Ramos (cell line): ENCODE measurements around the gene PCDH8.

Source experiments
- in situ Hi-C: fragments of 300-500 bp; cut with MboI; formaldehyde crosslinking; loops from one replicate; pipeline ENCODE4 v1.14.3; 2022; ENCODE audit warnings: low sequenced_read_pairs; ENCODE audit not compliant: unreplicated experiment

Gene PCDH8

DNA sequence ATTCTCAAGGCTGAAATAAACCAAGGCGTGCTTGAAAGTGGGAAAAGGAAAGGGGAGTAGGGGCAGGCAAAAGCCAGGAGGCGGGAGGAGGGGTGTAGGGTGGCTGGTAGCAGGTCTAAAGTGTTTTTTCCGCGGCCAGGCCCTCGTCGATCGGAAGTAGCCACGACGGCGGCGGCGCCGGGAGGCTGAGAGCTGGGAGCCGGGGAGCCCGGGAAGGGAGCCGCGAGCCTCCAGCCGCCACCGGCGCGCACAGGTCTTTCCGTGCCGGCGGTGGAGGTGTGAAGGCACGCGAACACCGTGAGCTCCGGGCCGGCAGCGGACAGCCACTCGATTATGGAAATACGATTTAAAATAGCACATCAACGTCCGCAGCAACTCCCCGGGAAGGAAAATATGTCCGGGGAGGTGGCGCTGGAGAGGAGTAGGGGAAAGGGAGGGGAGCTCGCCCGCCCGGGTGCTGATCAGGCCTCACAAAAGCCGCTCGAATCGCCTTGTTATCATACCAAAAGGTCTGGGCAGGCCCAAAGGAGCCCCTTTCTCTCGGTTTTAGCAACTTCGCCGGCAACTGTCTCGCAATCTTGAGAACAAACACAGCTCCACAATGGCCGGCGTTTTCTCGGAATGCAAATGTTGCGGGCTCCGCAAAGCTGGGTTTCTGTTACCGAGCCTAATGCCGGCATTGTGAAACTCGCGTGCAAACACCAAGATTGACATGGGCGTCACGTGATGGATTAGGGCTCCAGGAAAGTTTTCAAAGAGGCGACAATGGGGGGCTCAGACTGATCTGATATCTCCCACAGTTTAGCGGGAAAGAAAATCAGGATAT lies 2.9 kb upstream of the PCDH8 start:
- in situ Hi-C loops: no loop called here

- in situ Hi-C loops: no loop called here
Measured at GRCh38 chr13:52850396-52851136, 2.1 kb upstream of the PCDH8 start.

DNA sequence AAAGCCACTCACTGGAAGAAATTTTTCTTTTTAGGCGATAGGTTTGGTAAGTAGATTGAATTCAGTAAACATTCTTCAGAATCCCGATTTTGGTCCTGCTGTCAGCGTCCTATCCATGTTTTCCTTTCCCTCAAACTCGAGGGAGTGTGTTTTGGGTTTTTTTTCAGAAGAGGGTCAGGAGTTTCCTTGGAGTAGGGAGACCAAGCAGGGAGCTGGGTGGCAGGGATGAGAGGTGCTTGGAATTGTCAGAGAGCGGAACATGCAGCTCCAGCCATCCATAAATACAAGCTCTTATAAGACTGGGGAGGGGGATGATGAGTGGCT lies 1.6 kb upstream of the PCDH8 start:
- in situ Hi-C loops: no loop called here

GRCh38 chr13:52849291-52850071 lies 1.0 kb upstream of the PCDH8 start:
- in situ Hi-C loops: no loop called here

DNA sequence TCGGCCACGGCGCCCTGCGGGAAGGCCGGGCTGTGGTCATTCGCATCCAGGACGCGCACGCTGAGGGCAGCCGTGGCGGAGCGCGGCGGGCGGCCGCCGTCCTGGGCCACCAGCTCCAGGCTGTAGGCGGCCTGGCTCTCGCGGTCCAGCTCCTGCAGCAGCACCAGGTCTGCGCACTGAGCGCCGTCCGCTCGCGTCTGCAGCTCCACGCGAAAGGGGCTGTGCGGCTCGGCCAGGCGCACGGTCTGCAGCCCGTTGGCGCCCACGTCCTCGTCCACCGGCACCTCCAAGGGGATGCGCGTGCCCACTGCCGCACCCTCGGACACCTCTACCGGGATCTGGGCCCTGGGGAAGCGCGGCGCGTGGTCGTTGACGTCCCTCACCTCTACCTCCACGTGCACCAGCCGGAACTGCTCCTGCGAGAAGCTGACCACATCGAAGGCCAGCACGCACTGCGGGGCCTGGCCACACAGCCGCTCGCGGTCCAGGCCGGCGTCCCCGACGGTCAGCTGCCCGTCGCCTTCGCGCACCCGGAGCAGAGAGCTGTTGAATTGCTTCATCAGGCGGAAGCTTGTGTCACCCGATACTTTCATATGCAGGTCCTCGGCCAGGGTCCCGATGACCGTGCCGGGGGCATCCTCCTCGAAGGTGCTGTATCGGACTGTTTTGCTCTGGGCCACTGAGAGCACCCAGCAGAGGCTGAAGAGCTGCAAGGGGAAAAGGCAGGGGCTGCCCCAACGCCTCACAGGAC lies 583 bp downstream of the PCDH8 start:
- in situ Hi-C loops: no loop called here

- in situ Hi-C loops: no loop called here
Measured at GRCh38 chr13:52847322-52847681, 1.1 kb downstream of the PCDH8 start.

DNA sequence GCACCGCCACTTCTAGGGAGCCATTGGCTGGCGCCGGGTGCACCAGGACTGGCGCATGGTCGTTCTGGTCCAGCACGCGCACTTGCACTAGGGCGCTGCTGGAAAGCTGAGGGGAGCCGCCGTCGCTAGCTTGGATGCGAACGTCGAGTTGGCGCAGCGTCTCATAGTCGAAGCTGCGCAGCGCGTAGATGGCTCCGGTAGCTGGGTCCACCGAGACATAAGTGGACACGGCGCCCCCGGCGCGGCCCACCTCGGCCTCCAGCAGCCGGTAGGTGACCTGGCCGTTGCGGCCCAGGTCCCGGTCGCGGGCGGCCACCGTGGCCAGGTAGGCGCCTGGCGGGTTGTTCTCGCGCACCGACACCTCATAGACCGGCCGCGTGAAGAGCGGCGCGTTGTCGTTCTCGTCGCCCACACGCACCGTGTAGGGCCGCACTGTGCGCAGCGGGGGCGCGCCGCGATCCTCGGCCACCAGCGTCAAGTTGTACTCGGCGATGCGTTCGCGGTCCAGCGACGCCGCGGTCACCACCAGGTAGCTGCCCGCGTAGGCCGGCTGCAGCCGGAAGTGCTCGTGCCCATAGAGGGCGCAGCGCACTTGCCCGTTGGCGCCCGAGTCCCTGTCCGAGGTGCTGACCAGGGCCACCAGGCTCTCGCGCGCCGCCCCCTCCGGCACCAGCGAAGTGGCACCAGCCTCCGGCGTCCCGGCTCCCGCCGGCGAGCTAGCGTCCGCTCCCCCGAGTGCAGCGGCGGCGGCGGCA lies 1.7 kb downstream of the PCDH8 start:
- in situ Hi-C loops: no loop called here

DNA sequence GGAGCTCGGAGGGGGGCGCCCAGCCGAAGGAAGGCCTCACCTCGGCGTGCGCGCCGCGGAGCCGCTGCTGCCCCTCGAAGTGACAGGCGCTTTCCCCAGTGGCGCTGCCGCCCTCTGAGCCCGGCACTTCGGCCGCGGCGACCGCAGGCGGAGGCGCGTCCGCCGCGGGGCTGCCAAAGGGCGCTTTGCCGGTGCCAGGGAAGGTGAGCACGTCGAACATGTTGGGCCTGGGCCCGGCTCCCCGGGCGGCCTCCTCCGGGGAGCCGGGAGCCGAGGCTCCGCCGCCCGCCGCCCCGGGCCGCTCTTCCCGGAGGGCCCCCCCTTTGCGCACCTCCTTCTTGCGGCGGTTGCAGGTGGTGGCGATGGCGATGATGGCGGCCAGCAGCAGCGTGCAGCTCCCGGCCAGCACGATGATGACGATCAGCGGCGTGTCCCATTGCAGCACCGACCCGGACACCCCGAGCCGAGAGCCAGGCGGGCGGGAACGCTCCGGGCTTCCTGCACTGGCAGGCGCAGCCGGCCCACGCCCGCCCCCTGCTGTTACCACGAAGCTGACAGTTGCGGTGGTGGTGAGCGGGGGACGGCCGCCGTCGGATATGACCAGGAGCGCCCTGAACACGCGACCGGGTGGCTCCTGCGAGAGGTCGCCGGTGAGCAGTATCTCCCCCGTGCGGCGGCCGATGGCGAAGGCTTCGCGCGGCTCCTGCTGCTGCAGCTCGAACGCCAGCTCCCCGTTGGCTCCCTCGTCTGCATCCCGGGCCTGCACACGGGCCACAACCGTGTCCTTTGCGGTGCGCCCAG lies 2.5 kb downstream of the PCDH8 start:
- in situ Hi-C loops: no loop called here

DNA sequence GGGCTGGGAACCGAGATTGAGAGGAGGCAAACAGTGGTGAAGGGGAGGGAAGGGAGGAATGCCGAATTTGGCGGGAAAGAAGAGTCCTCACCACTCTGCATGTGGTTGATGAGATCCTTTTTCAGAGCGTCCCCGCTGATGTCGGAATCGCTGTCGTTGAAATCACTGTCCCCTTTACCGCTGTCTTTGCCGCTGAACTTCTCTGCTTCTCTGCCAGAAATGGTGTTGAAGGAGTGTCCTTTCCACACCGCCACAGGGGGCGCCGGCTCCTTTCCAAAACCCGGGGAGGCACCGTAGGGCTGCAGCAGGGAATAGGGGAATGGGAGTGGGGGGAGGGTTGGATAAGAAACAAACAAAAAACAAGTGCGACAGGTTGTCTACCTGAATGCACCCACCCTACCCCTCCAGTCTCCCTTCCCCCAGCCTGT lies 3.1 kb downstream of the PCDH8 start:
- in situ Hi-C loops: no loop called here

GRCh38 chr13:52844836-52845235 lies 3.6 kb downstream of the PCDH8 start:
- in situ Hi-C loops: no loop called here

GRCh38 chr13:52842441-52842840 lies 6.0 kb downstream of the PCDH8 start:
- in situ Hi-C loops: no loop called here

- in situ Hi-C loops: no loop called here
Measured at GRCh38 chr13:52840066-52840465, 8.4 kb downstream of the PCDH8 start.

DNA sequence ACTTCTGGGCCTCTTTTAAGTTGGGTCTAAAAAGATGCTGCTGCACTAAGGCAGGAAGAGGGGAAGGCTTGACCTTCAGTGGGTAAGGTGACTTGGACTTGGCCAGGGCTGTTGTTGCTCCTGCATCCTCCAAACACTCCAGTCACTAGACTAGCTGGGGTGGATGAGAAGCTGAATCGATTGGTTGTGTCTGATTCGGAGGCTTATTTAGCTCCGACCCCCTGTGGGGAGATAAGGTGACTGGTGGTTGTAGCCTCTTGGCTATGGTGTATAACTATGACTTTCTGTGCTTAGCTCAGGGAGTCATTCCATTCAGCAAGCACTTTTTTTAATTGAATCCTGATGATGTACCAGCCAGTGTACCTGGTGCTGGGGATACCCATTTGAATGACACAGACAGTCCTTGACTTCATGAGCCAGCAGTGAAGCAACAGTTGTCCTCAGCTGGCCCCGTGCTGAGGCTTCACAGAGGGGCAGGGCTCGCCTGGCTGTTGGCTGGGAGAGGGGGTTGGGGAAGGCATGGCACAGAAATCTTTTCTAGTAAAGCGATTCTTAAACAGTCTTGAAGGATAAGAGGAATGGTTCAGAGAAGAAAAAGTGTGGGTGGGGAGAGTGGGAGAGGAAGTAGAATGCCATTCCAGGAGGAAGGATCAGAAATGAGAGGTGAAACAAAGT lies 9.9 kb downstream of the PCDH8 start:
- in situ Hi-C loops: no loop called here

GRCh38 chr13:52837850-52838249 lies 10.6 kb downstream of the PCDH8 start:
- in situ Hi-C loops: no loop called here

GRCh38 chr13:52835071-52835839 lies 13.2 kb downstream of the PCDH8 start:
- in situ Hi-C loops: no loop called here

DNA sequence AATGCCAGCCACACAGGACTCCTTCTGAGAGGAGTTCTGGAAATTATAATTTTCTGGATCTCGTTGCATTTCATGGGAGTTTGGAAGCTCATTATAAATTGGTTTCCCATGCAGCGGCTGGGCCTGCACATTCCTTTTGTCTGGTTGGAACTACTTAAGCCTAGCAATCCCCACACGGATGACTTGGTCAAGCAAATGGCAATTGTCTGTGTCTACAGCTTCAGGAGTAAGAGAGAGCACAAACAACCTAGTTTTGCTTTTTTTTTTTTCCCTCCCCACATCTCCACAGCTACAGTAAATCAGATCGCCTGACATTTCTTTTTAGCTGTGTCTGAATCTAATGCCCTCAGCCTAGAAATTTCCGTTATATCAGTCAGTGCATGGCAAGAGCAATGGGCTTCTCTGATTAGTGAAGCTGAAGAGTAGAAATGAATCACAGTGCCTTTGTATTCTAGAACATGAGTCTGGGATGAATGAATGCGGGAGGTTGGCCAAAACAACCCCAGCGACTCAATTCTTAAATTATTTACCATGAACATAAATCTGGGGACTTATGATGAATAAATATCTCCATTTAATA lies 15.1 kb downstream of the PCDH8 start:
- in situ Hi-C loops: no loop called here

DNA sequence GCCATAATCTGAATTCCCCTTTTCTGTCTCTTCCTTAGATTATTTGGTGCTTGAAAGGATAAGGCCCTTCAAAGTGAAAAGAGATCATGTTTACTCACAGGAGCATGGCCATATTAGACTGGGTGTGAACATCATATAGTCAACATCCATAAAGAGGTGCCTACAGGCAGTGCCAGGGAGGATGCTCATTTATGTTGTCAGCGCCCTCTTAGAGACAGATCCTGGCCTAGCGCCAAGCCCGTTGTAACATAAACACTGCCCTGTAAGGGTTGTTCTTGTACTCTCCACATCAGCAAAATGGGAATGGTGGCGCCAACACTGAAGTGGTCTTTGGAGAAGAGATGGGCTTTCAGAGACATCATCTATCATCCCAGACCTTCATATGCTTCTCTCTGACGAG lies 16.1 kb downstream of the PCDH8 start:
- in situ Hi-C loops: no loop called here
